H1 (cell line): ENCODE results near the gene MRPS16. TPM values are rescaled to one million over a fixed set of nuclear protein-coding genes. Genes with fewer than 3 reads are reported as not detected.
A peak's percentile ranks its signal among the peaks of the same experiment; 100 is the strongest.

Experiments
- CTCF ChIA-PET: fragments of 300-600 bp; sonication (Branson Sonifier 250); formaldehyde crosslinking; loops from one replicate; lab custom pipeline; 2021; ENCODE audit not compliant: partially characterized antibody; lab: Charles Lee
- POLR2A ChIA-PET: fragments of 300-600 bp; sonication (Branson Sonifier 250); formaldehyde crosslinking; loops from one replicate; lab custom pipeline; 2021; ENCODE audit warnings: inconsistent platforms; ENCODE audit not compliant: partially characterized antibody; lab: Charles Lee
- DNase-seq, 2 experiments: peaks; one replicate each; pipeline versions ENCODE4 v3.0.0 to v3.0.0-alpha.2; 2010 to 2022; ENCODE audit warnings: low spot score in 2 of 2, low read depth in 1 of 2, mixed read lengths in 1 of 2
- FAIRE-seq: peaks from 2 replicates; lab custom pipeline; 2011; peaks lifted over from hg19 to GRCh38; lab: Jason Lieb, UNC
- H2AFZ ChIP-seq: 2 replicates; pipeline ENCODE4 v1.8.1; 2012; ENCODE audit warnings: low read length, inconsistent platforms
- H2AK5ac ChIP-seq: 2 replicates; pipeline ENCODE4 v1.6.1; 2013; ENCODE audit warnings: low read depth, low read length
- H2BK120ac ChIP-seq: replicated peaks from 2 replicates; pipeline ENCODE3; 2013; ENCODE audit warnings: low read depth, low read length, inconsistent platforms
- H2BK12ac ChIP-seq: 2 replicates; pipeline ENCODE4 v1.6.1; 2013; ENCODE audit warnings: low read depth, low read length
- H2BK15ac ChIP-seq: 2 replicates; pipeline ENCODE4 v1.6.1; 2013; ENCODE audit warnings: low read length
- H2BK20ac ChIP-seq: 2 replicates; pipeline ENCODE4 v1.6.1; 2013; ENCODE audit warnings: low read length
- H2BK5ac ChIP-seq: 2 replicates; pipeline ENCODE4 v1.6.1; 2013; ENCODE audit warnings: low read depth, low read length
- H3K14ac ChIP-seq: 2 replicates; pipeline ENCODE4 v1.6.1; 2013; ENCODE audit warnings: inconsistent platforms; ENCODE audit not compliant: insufficient read length
- H3K18ac ChIP-seq: 2 replicates; pipeline ENCODE4 v1.6.1; 2013; ENCODE audit warnings: low read length; ENCODE audit errors: extremely low read depth
- H3K23ac ChIP-seq: 2 replicates; pipeline ENCODE4 v1.6.1; 2013; ENCODE audit warnings: inconsistent platforms; ENCODE audit not compliant: insufficient read length
- H3K23me2 ChIP-seq: 2 replicates; pipeline ENCODE4 v1.6.1; 2013; ENCODE audit warnings: low read depth, low read length
- H3K27ac ChIP-seq: 2 replicates; pipeline ENCODE4 v1.6.1; 2011; ENCODE audit warnings: low read depth, low read length, inconsistent platforms
- H3K27me3 ChIP-seq, 4 experiments: replicated peaks in 1 of 4; 1 replicate in 1 of 4; 2 replicates in 3 of 4; pipeline versions ENCODE4 v1.6.1 to v1.8.1; 2011 to 2013; ENCODE audit warnings: low read length in 3 of 4, mild to moderate bottlenecking in 3 of 4, inconsistent platforms in 2 of 4, mixed read lengths in 2 of 4, moderate library complexity in 1 of 4; ENCODE audit not compliant: control insufficient read depth in 3 of 4, insufficient read depth in 3 of 4; ENCODE audit errors: extremely low read depth in 1 of 4
- H3K36me3 ChIP-seq, 4 experiments: 2 replicates each; pipeline versions ENCODE4 v1.6.1 to v1.8.1; 2011 to 2013; ENCODE audit warnings: mild to moderate bottlenecking in 4 of 4, low read length in 3 of 4, moderate library complexity in 2 of 4, control low read depth in 1 of 4, inconsistent platforms in 1 of 4; ENCODE audit not compliant: insufficient read depth in 4 of 4, control insufficient read depth in 2 of 4
- H3K4ac ChIP-seq: replicated peaks from 2 replicates; pipeline ENCODE3; 2013; ENCODE audit warnings: low read length, low read depth, mixed read lengths, inconsistent platforms; ENCODE audit not compliant: insufficient read length
- H3K4me1 ChIP-seq, 4 experiments: replicated peaks in 1 of 4; 1 replicate in 1 of 4; 2 replicates in 3 of 4; pipeline versions ENCODE4 v1.6.1 to v1.8.1; 2011 to 2013; ENCODE audit warnings: low read length in 3 of 4, inconsistent platforms in 2 of 4, mixed read lengths in 1 of 4; ENCODE audit not compliant: insufficient read depth in 4 of 4, control insufficient read depth in 3 of 4
- H3K4me2 ChIP-seq, 2 experiments: 2 replicates each; pipeline versions ENCODE4 v1.6.1 to v1.8.1; 2011 to 2013; ENCODE audit warnings: low read depth in 2 of 2, low read length in 2 of 2, control low read depth in 1 of 2, inconsistent platforms in 1 of 2, mild to moderate bottlenecking in 1 of 2; ENCODE audit not compliant: insufficient read depth in 1 of 2
- H3K4me3 ChIP-seq, 4 experiments: fragments of 200-600, 300-600 bp in 1 of 4; sonication (generic), shearing (Covaris generic), sonication (Bioruptor Twin) in 1 of 4; 2 replicates each; pipeline versions ENCODE4 v1.5.1 to v1.8.1; 2011 to 2016; ENCODE audit warnings: low read length in 4 of 4, low read depth in 3 of 4, control low read depth in 2 of 4, inconsistent platforms in 2 of 4, mild to moderate bottlenecking in 2 of 4, mixed read lengths in 1 of 4, moderate library complexity in 1 of 4; ENCODE audit not compliant: insufficient read depth in 2 of 4; ENCODE audit errors: extremely low read depth in 1 of 4
- H3K56ac ChIP-seq: replicated peaks from 2 replicates; pipeline ENCODE3; 2013; ENCODE audit warnings: low read depth, mild to moderate bottlenecking, mixed read lengths, low read length, inconsistent platforms; ENCODE audit not compliant: insufficient read length
- H3K79me1 ChIP-seq: 2 replicates; pipeline ENCODE4 v1.6.1; 2013; ENCODE audit warnings: low read depth, low read length, control low read depth
- H3K79me2 ChIP-seq, 2 experiments: 2 replicates each; pipeline versions ENCODE4 v1.6.1 to v1.8.1; 2012 to 2013; ENCODE audit warnings: low read length in 2 of 2, mild to moderate bottlenecking in 2 of 2, inconsistent platforms in 1 of 2; ENCODE audit not compliant: insufficient read depth in 2 of 2, control insufficient read depth in 1 of 2
- H3K9ac ChIP-seq, 4 experiments: replicated peaks in 1 of 4; 1 replicate in 1 of 4; 2 replicates in 3 of 4; pipeline versions ENCODE4 v1.6.1 to v1.8.1; 2011 to 2013; ENCODE audit warnings: low read depth in 3 of 4, low read length in 3 of 4, control low read depth in 2 of 4, mild to moderate bottlenecking in 2 of 4, moderate library complexity in 2 of 4, inconsistent platforms in 1 of 4; ENCODE audit errors: extremely low read depth in 1 of 4
- H3K9me3 ChIP-seq, 2 experiments: 2 replicates each; pipeline versions ENCODE4 v1.6.1 to v1.8.1; 2012 to 2013; ENCODE audit warnings: mild to moderate bottlenecking in 2 of 2, moderate library complexity in 2 of 2, control low read depth in 1 of 2, inconsistent platforms in 1 of 2, low read depth in 1 of 2, low read length in 1 of 2, mixed read lengths in 1 of 2; ENCODE audit not compliant: insufficient read depth in 2 of 2
- H4K20me1 ChIP-seq, 2 experiments: replicated peaks in 1 of 2; 2 replicates each; pipeline versions ENCODE3 to v1.8.1; 2011 to 2013; ENCODE audit warnings: inconsistent platforms in 2 of 2, low read length in 2 of 2, mild to moderate bottlenecking in 1 of 2; ENCODE audit not compliant: insufficient read depth in 2 of 2, control insufficient read depth in 1 of 2
- H4K5ac ChIP-seq: 2 replicates; pipeline ENCODE4 v1.6.1; 2013; ENCODE audit warnings: low read length, low read depth, mixed read lengths, inconsistent platforms; ENCODE audit not compliant: insufficient read length
- H4K8ac ChIP-seq: 2 replicates; pipeline ENCODE4 v1.8.0; 2013; ENCODE audit warnings: mild to moderate bottlenecking, moderate library complexity, low read length, inconsistent platforms; ENCODE audit not compliant: insufficient read depth; ENCODE audit errors: extremely low read depth
- H4K91ac ChIP-seq: replicated peaks from 2 replicates; pipeline ENCODE3; 2013; ENCODE audit warnings: low read length, mixed read lengths, inconsistent platforms; ENCODE audit not compliant: insufficient read length
- HDAC2 ChIP-seq, 2 experiments: fragments of 300-600 bp in 1 of 2; sonication (generic) in 1 of 2; IDR thresholded peaks; 2 replicates each; pipeline ENCODE4 v1.6.1; 2011 to 2012; ENCODE audit warnings: low read depth in 2 of 2, low read length in 2 of 2, mild to moderate bottlenecking in 2 of 2, moderate library complexity in 2 of 2, borderline replicate concordance in 1 of 2, inconsistent platforms in 1 of 2
- JUN ChIP-seq: IDR thresholded peaks from 2 replicates; pipeline ENCODE4 v1.6.1; 2011; ENCODE audit warnings: low read depth, mild to moderate bottlenecking, improper control_type of control experiment, low read length
- POLR2AphosphoS5 ChIP-seq: IDR thresholded peaks from 2 replicates; pipeline ENCODE4 v1.6.1; 2011; ENCODE audit warnings: low read depth, low read length
- WGBS, 2 experiments: shearing (Covaris generic) in 1 of 2; methylation state at CpG; one replicate each; pipeline versions ENCODE4 v1.1.6 to v1.1.7; 2013 to 2015; ENCODE audit warnings: low lambda C conversion rate in 2 of 2, mixed read lengths in 2 of 2, inconsistent platforms in 1 of 2, low coverage in 1 of 2, missing lambda C conversion rate in 1 of 2; ENCODE audit not compliant: insufficient replicate concordance in 2 of 2, insufficient coverage in 1 of 2, insufficient read length in 1 of 2; ENCODE audit errors: extremely low coverage in 1 of 2, missing lambda C conversion rate in 1 of 2; 5-methylcytosine and 5-hydroxymethylcytosine counted together
- polyA plus RNA-seq, 7 experiments: library from polyadenylated mRNA; depleted of rRNA in 3 of 7; stranded (reverse) in 5 of 7; unstranded in 2 of 7; fragments of >200 nt in 5 of 7; fragments of 200-250 nt in 2 of 7; gene quantifications; 1 replicate in 5 of 7; 2 replicates in 1 of 7; 4 replicates in 1 of 7; pipeline versions ENCODE4 v1.2.1 to v1.2.3, GENCODE V29; 2011 to 2013; ENCODE audit warnings: missing spikeins in 2 of 7, mixed read lengths in 2 of 7
- total RNA-seq: library from RNA; stranded (reverse); fragmentation: NEBNext Ultra II Directional; extraction: Animal tissue kit (Norgen Biotek cat#: 25700); gene quantifications from 2 replicates; pipeline ENCODE4 v1.2.1, GENCODE V29; 2021
- TF ChIP-seq, protein P1 (sequence below), 3 experiments: IDR thresholded peaks; 1 replicate in 2 of 3; 2 replicates in 1 of 3; pipeline versions ENCODE4 v1.5.1 to v1.6.1; 2011; ENCODE audit warnings: low read length in 3 of 3, mild to moderate bottlenecking in 3 of 3, inconsistent platforms in 2 of 3, low read depth in 1 of 3, moderate library complexity in 1 of 3; ENCODE audit not compliant: insufficient read depth in 1 of 3; ENCODE audit errors: control extremely low read depth in 1 of 3

Gene MRPS16
- total and polyA plus RNA-seq, 2 of the 8 experiments (the other 6 are each of a cell fraction or from before 2014, with no cell fraction given), result 125 to 203 TPM

DNA sequence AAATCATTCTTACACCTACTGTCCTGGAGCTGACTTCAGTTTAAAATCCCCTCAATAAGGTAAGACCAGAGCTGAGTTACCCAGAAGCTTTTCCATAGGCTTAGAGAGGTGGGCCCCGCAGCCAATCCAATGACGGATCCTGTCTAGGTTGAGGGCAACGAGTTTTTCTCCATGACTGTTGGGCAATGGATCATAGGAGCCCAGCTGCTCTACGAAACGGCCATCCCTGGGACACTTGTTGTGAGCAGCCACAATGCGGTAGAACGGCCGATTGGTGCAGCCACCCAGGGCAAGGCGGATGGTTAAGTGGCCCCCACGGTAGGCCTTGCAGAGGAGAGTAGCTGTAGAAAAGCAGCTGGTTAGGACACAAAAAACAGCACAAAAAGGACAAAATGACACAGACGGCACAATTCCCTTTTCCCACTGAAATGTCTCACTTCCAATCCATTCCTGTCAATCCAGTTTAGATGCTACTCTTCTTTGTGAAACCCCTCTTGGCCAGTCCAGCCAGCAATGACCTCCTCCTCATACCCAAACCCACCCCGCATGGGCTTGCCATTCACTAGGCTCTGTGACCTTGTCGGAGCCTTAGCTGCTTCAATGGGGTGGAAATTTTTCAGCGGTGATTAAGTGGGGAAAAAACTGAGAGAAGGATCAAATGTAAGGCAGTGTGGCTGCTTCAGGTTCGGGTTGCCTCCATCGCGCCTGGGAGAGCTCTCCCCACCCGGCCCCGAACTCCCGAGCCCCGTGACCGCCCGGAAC lies 580 bp downstream of the MRPS16 start:
- DNase-seq, result no peak
- peak overlapping the region; percentile 92 to 98 for H3K4me2 ChIP-seq
- no peaks in the 10 kb centered on the region for H3K27me3 ChIP-seq
- H4K20me1 ChIP-seq, result no peaks in the 10 kb centered on the region
- POLR2A ChIA-PET, result interaction anchor here (0.6 to 5.1 kb wide), 12 partner anchors 12 to 355 kb away, joined by 3 to 45 read pairs (median 3); partner anchors contain the start of genes ANXA7 and CFAP70
- no peak overlapping the region for H3K14ac ChIP-seq
- peak overlapping the region; percentile 44 for H4K5ac ChIP-seq
- H4K8ac ChIP-seq, result peak overlapping the region; percentile 89
- 0 out of 2 replicates have a peak overlapping the region, but pooled peaks have one; percentile 56 for H2BK12ac ChIP-seq
- H3K27ac ChIP-seq, result peak overlapping the region; percentile 91
- H3K9ac ChIP-seq, result peak overlapping the region; percentile 93 to 96 (median 96)
- peaks cover 0 to 4% (median 3%) of the 10 kb centered on the region in 4 experiments; a peak in 4 of 7 replicates for H3K4me1 ChIP-seq
- peak overlapping the region; percentile 90; the same call in 1 of the 2 replicates for H3K18ac ChIP-seq
- H2AK5ac ChIP-seq, result peak overlapping the region; percentile 93; the same call in 1 of the 2 replicates
- no peak overlapping the region for H2BK120ac ChIP-seq
- H3K9me3 ChIP-seq, result no peaks in the 10 kb centered on the region
- H2BK20ac ChIP-seq, result no peak overlapping the region
- H3K79me1 ChIP-seq, result 0 out of 2 replicates have a peak, but pooled peaks cover 3% of the 10 kb centered on the region
- CTCF ChIA-PET, result interaction anchor here (0.5 to 1.4 kb wide), 4 partner anchors 11 to 497 kb away, joined by 3 to 4 read pairs (median 4); no protein-coding TSS in a partner anchor
- H3K79me2 ChIP-seq, result peaks cover 3 to 54% of the 10 kb centered on the region in 2 experiments; a peak in 2 of 4 replicates
- 27% methylated on average over 23 of the region's 23 CpGs; no CpG with 5 or more reads in 1 of the 2 experiments for WGBS, 2 experiments
- H4K91ac ChIP-seq, result no peak overlapping the region
- H3K23me2 ChIP-seq, result peaks cover 9% of the 10 kb centered on the region
- peak overlapping the region; percentile 19 for H3K4ac ChIP-seq
- no peak for FAIRE-seq
- H2BK15ac ChIP-seq, result no peak overlapping the region
- no peak overlapping the region for H2AFZ ChIP-seq
- H3K36me3 ChIP-seq, result peaks cover 0 to 18% (median 12%) of the 10 kb centered on the region in 4 experiments; a peak in 3 of 8 replicates
- H3K4me3 ChIP-seq, result peak overlapping the region; percentile 90 to 99 (median 97)
- H2BK5ac ChIP-seq, result peak overlapping the region; percentile 84
- peak overlapping the region; percentile 60 for H3K56ac ChIP-seq
- TF ChIP-seq HDAC2 (IDR thresholded peaks at IDR 0.05; ENCODE audit: borderline replicate concordance in 1 of 2, low read depth in 2 of 2, low read length in 2 of 2) (0 out of 4 replicates have a peak, but pooled peaks of 1 of the 2 experiments have one; percentile 1), JUN (no peak), POLR2AphosphoS5 (0 out of 2 replicates have a peak, but pooled peaks have one; percentile 28)
- TF ChIP-seq, protein P1, sequence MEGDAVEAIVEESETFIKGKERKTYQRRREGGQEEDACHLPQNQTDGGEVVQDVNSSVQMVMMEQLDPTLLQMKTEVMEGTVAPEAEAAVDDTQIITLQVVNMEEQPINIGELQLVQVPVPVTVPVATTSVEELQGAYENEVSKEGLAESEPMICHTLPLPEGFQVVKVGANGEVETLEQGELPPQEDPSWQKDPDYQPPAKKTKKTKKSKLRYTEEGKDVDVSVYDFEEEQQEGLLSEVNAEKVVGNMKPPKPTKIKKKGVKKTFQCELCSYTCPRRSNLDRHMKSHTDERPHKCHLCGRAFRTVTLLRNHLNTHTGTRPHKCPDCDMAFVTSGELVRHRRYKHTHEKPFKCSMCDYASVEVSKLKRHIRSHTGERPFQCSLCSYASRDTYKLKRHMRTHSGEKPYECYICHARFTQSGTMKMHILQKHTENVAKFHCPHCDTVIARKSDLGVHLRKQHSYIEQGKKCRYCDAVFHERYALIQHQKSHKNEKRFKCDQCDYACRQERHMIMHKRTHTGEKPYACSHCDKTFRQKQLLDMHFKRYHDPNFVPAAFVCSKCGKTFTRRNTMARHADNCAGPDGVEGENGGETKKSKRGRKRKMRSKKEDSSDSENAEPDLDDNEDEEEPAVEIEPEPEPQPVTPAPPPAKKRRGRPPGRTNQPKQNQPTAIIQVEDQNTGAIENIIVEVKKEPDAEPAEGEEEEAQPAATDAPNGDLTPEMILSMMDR (IDR thresholded peaks at IDR 0.05; ENCODE audit: control extremely low read depth in 1 of 3, insufficient read depth in 1 of 3, low read depth in 1 of 3, low read length in 3 of 3), result no peak
- no peak overlapping the region for H3K23ac ChIP-seq
